Type B pancreatic cell (in vitro differentiated cells): Measurements from ENCODE around the gene SERINC5. TPM values are rescaled to one million over a fixed set of nuclear protein-coding genes. Genes with fewer than 3 reads are reported as not detected.

Experiments used
- DNase-seq: peaks from one replicate; pipeline ENCODE4 v3.0.0; 2021; ENCODE audit warnings: mixed read lengths; ENCODE audit not compliant: unreplicated experiment; ENCODE audit errors: extremely low spot score
- H3K27ac Mint-ChIP-seq: 2 replicates; pipeline ENCODE4 v1.8.0; 2021; ENCODE audit warnings: mild to moderate bottlenecking, mixed read lengths
- H3K27me3 Mint-ChIP-seq: 2 replicates; pipeline ENCODE4 v1.8.0; 2021; ENCODE audit warnings: mixed read lengths
- H3K36me3 Mint-ChIP-seq: 2 replicates; pipeline ENCODE4 v1.8.0; 2021; ENCODE audit warnings: mixed read lengths
- H3K4me1 Mint-ChIP-seq: one replicate; pipeline ENCODE4 v1.8.0; 2021; ENCODE audit warnings: mixed read lengths; ENCODE audit not compliant: unreplicated experiment
- H3K4me3 Mint-ChIP-seq: 2 replicates; pipeline ENCODE4 v1.8.0; 2021; ENCODE audit warnings: mild to moderate bottlenecking, mixed read lengths
- H3K9me3 Mint-ChIP-seq: 2 replicates; pipeline ENCODE4 v1.8.0; 2021; ENCODE audit warnings: mixed read lengths
- CTCF ChIP-seq: fragments of 200-600 bp; sonication (generic); conservative IDR thresholded peaks from 2 replicates; pipeline ENCODE4 v1.5.0; 2021; ENCODE audit warnings: antibody characterized with exemption, mild to moderate bottlenecking
- total RNA-seq: library from RNA; stranded (reverse); gene quantifications from 2 replicates; pipeline ENCODE4 v1.2.1, GENCODE V29; 2021; ENCODE audit warnings: low replicate concordance

The SERINC5 gene
- total RNA-seq, 1 donor from 2014 or later, result 59.0 TPM

GRCh38 chr5:80194468-80194867, 61.4 kb downstream of the SERINC5 start:
- no peak for TF ChIP-seq CTCF
- no peak for DNase-seq
- Mint-ChIP-seq H3K9me3 (no peaks in the 10 kb centered on the region), H3K4me3 (no peak overlapping the region), H3K36me3 (peaks cover 21% of the 10 kb centered on the region), H3K27ac (no peak overlapping the region), H3K4me1 (peaks cover 42% of the 10 kb centered on the region), H3K27me3 (no peaks in the 10 kb centered on the region)

- Mint-ChIP-seq H3K9me3 (no peaks in the 10 kb centered on the region), H3K27me3 (no peaks in the 10 kb centered on the region), H3K4me1 (peaks cover 48% of the 10 kb centered on the region), H3K4me3 (peak overlapping the region; percentile 47), H3K36me3 (peaks cover 14% of the 10 kb centered on the region), H3K27ac (peak overlapping the region; percentile 84)
- DNase-seq, result no peak
- no peak for TF ChIP-seq CTCF
Observed at GRCh38 chr5:80193401-80193800, 62.4 kb downstream of the SERINC5 start.

GRCh38 chr5:80192507-80193241, 63.2 kb downstream of the SERINC5 start:
- peaks cover 14% of the 10 kb centered on the region for H3K36me3 Mint-ChIP-seq
- no peak for DNase-seq
- no peak for TF ChIP-seq CTCF
- no peaks in the 10 kb centered on the region for H3K27me3 Mint-ChIP-seq
- peak overlapping the region; percentile 47 for H3K4me3 Mint-ChIP-seq
- no peaks in the 10 kb centered on the region for H3K9me3 Mint-ChIP-seq
- peaks cover 50% of the 10 kb centered on the region for H3K4me1 Mint-ChIP-seq
- H3K27ac Mint-ChIP-seq, result peak overlapping the region; percentile 84

GRCh38 chr5:80191991-80192398, 63.9 kb downstream of the SERINC5 start:
- Mint-ChIP-seq H3K4me1 (peaks cover 56% of the 10 kb centered on the region), H3K27me3 (no peaks in the 10 kb centered on the region), H3K27ac (peak overlapping the region; percentile 84), H3K4me3 (peak overlapping the region; percentile 47), H3K9me3 (no peaks in the 10 kb centered on the region), H3K36me3 (peaks cover 10% of the 10 kb centered on the region)
- no peak for TF ChIP-seq CTCF
- no peak for DNase-seq

- peaks cover 9% of the 10 kb centered on the region for H3K36me3 Mint-ChIP-seq
- peak overlapping the region; percentile 84 for H3K27ac Mint-ChIP-seq
- H3K9me3 Mint-ChIP-seq, result no peaks in the 10 kb centered on the region
- no peak for TF ChIP-seq CTCF
- H3K27me3 Mint-ChIP-seq, result no peaks in the 10 kb centered on the region
- DNase-seq, result no peak
- H3K4me1 Mint-ChIP-seq, result peaks cover 55% of the 10 kb centered on the region
- no peak overlapping the region for H3K4me3 Mint-ChIP-seq
Observed at GRCh38 chr5:80191397-80191796, 64.5 kb downstream of the SERINC5 start.
